Skeletal muscle satellite cell (primary cell): ENCODE results near the gene CHADL. TPM values are rescaled to one million over a fixed set of nuclear protein-coding genes. Genes with fewer than 3 reads are reported as not detected.

ENCODE experiments used
- small RNA-seq: library from RNA; depleted of rRNA; stranded (forward); fragments of <200 nt; gene quantifications from one replicate; pipeline ENCODE3, GENCODE V24; 2012

CHADL gene

Small RNAs within 50 kb of the gene (small RNA-seq; reads per million reads assigned to genes)
- not detected for gene MIR6889
